HEK293 (cell line): ENCODE data around the gene SHOX.

Source experiments
- SCRT2 ChIP-seq: fragments of 450-650 bp; formaldehyde crosslinking; IDR thresholded peaks from 2 replicates; pipeline ENCODE4 v1.5.1; 2016; ENCODE audit warnings: missing biosample characterization, missing genetic modification characterization
- TF ChIP-seq, protein P1 (sequence below): fragments of 450-650 bp; formaldehyde crosslinking; IDR thresholded peaks from 2 replicates; pipeline ENCODE4 v1.5.1; 2016; ENCODE audit warnings: missing biosample characterization, missing genetic modification characterization
- TF ChIP-seq, protein P2 (sequence below): fragments of 450-650 bp; formaldehyde crosslinking; IDR thresholded peaks from 2 replicates; pipeline ENCODE4 v1.5.1; 2016; ENCODE audit warnings: missing biosample characterization, missing genetic modification characterization
- TF ChIP-seq, protein P3 (sequence below): fragments of 450-650 bp; formaldehyde crosslinking; IDR thresholded peaks from 2 replicates; pipeline ENCODE4 v1.5.1; 2016; ENCODE audit warnings: missing biosample characterization, missing genetic modification characterization
- TF ChIP-seq, protein P4 (sequence below): fragments of 450-650 bp; formaldehyde crosslinking; IDR thresholded peaks from 2 replicates; pipeline ENCODE4 v1.5.1; 2016; ENCODE audit warnings: missing biosample characterization, missing genetic modification characterization

DNA sequence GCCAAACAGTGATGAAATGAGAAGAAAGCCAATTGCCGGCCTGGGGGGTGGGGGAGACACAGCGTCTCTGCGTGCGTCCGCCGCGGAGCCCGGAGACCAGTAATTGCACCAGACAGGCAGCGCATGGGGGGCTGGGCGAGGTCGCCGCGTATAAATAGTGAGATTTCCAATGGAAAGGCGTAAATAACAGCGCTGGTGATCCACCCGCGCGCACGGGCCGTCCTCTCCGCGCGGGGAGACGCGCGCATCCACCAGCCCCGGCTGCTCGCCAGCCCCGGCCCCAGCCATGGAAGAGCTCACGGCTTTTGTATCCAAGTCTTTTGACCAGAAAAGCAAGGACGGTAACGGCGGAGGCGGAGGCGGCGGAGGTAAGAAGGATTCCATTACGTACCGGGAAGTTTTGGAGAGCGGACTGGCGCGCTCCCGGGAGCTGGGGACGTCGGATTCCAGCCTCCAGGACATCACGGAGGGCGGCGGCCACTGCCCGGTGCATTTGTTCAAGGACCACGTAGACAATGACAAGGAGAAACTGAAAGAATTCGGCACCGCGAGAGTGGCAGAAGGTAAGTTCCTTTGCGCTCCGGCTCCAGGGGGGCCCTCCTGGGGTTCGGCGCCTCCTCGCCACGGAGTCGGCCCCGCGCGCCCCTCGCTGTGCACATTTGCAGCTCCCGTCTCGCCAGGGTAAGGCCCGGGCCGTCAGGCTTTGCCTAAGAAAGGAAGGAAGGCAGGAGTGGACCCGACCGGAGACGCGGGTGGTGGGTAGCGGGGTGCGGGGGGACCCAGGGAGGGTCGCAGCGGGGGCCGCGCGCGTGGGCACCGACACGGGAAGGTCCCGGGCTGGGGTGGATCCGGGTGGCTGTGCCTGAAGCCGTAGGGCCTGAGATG, at the start of gene SHOX:
- no peak for TF ChIP-seq SCRT2 (tag by site-specific recombination)
- TF ChIP-seq, protein P1, sequence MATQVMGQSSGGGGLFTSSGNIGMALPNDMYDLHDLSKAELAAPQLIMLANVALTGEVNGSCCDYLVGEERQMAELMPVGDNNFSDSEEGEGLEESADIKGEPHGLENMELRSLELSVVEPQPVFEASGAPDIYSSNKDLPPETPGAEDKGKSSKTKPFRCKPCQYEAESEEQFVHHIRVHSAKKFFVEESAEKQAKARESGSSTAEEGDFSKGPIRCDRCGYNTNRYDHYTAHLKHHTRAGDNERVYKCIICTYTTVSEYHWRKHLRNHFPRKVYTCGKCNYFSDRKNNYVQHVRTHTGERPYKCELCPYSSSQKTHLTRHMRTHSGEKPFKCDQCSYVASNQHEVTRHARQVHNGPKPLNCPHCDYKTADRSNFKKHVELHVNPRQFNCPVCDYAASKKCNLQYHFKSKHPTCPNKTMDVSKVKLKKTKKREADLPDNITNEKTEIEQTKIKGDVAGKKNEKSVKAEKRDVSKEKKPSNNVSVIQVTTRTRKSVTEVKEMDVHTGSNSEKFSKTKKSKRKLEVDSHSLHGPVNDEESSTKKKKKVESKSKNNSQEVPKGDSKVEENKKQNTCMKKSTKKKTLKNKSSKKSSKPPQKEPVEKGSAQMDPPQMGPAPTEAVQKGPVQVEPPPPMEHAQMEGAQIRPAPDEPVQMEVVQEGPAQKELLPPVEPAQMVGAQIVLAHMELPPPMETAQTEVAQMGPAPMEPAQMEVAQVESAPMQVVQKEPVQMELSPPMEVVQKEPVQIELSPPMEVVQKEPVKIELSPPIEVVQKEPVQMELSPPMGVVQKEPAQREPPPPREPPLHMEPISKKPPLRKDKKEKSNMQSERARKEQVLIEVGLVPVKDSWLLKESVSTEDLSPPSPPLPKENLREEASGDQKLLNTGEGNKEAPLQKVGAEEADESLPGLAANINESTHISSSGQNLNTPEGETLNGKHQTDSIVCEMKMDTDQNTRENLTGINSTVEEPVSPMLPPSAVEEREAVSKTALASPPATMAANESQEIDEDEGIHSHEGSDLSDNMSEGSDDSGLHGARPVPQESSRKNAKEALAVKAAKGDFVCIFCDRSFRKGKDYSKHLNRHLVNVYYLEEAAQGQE (tag by site-specific recombination), result no peak
- TF ChIP-seq, protein P2, sequence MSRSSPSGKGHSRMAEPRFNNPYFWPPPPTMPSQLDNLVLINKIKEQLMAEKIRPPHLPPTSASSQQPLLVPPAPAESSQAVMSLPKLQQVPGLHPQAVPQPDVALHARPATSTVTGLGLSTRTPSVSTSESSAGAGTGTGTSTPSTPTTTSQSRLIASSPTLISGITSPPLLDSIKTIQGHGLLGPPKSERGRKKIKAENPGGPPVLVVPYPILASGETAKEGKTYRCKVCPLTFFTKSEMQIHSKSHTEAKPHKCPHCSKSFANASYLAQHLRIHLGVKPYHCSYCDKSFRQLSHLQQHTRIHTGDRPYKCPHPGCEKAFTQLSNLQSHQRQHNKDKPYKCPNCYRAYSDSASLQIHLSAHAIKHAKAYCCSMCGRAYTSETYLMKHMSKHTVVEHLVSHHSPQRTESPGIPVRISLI, result no peak
- TF ChIP-seq, protein P3, sequence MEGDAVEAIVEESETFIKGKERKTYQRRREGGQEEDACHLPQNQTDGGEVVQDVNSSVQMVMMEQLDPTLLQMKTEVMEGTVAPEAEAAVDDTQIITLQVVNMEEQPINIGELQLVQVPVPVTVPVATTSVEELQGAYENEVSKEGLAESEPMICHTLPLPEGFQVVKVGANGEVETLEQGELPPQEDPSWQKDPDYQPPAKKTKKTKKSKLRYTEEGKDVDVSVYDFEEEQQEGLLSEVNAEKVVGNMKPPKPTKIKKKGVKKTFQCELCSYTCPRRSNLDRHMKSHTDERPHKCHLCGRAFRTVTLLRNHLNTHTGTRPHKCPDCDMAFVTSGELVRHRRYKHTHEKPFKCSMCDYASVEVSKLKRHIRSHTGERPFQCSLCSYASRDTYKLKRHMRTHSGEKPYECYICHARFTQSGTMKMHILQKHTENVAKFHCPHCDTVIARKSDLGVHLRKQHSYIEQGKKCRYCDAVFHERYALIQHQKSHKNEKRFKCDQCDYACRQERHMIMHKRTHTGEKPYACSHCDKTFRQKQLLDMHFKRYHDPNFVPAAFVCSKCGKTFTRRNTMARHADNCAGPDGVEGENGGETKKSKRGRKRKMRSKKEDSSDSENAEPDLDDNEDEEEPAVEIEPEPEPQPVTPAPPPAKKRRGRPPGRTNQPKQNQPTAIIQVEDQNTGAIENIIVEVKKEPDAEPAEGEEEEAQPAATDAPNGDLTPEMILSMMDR, result no peak
- TF ChIP-seq, protein P4, sequence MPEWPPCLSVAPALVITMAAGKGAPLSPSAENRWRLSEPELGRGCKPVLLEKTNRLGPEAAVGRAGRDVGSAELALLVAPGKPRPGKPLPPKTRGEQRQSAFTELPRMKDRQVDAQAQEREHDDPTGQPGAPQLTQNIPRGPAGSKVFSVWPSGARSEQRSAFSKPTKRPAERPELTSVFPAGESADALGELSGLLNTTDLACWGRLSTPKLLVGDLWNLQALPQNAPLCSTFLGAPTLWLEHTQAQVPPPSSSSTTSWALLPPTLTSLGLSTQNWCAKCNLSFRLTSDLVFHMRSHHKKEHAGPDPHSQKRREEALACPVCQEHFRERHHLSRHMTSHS (tag by site-specific recombination), result no peak
